Fibroblast of skin of left quadriceps (primary cell): Measurements from ENCODE around the gene PRRG2.

Source experiments
- DNase-seq, 2 experiments: peaks; one replicate each; pipeline ENCODE4 v3.0.0-alpha.2; 2013; ENCODE audit warnings: low read depth in 2 of 2

Gene PRRG2

GRCh38 chr19:49581007-49581508 lies at the start of gene PRRG2:
Gene PRRG2, plus strand, starts transcription at chr19:49581316. Its CDS starts 1,904 bp downstream, at chr19:49583220.
- no peak for DNase-seq

- no peak for DNase-seq
Observed at GRCh38 chr19:49533551-49534488, 47.3 kb upstream of the PRRG2 start.

GRCh38 chr19:49534632-49535385 lies 46.3 kb upstream of the PRRG2 start:
- DNase-seq, result no peak

- no peak for DNase-seq
Observed at GRCh38 chr19:49536921-49537462, 44.1 kb upstream of the PRRG2 start.

- DNase-seq, result no peak
Observed at GRCh38 chr19:49538643-49539042, 42.5 kb upstream of the PRRG2 start.

GRCh38 chr19:49539192-49539952 lies 41.7 kb upstream of the PRRG2 start:
- no peak for DNase-seq

GRCh38 chr19:49541914-49542313 lies 39.2 kb upstream of the PRRG2 start:
- no peak for DNase-seq

GRCh38 chr19:49542446-49542845 lies 38.7 kb upstream of the PRRG2 start:
- DNase-seq, result no peak

GRCh38 chr19:49543032-49543431 lies 38.1 kb upstream of the PRRG2 start:
- DNase-seq, result no peak

GRCh38 chr19:49544154-49544553 lies 37.0 kb upstream of the PRRG2 start:
- DNase-seq, result no peak

GRCh38 chr19:49546825-49547565 lies 34.1 kb upstream of the PRRG2 start:
- peak; percentile 75 to 81 for DNase-seq

GRCh38 chr19:49549045-49549444 lies 32.1 kb upstream of the PRRG2 start:
- DNase-seq, result no peak

- no peak for DNase-seq
Observed at GRCh38 chr19:49551531-49551930, 29.6 kb upstream of the PRRG2 start.

GRCh38 chr19:49552749-49553148 lies 28.4 kb upstream of the PRRG2 start:
- DNase-seq, result no peak

- DNase-seq, result no peak
Observed at GRCh38 chr19:49553451-49554271, 27.5 kb upstream of the PRRG2 start.

- DNase-seq, result no peak
Observed at GRCh38 chr19:49554701-49555181, 26.4 kb upstream of the PRRG2 start.

GRCh38 chr19:49555600-49556411 lies 25.3 kb upstream of the PRRG2 start:
- DNase-seq, result no peak

- no peak for DNase-seq
Observed at GRCh38 chr19:49556412-49557398, 24.4 kb upstream of the PRRG2 start.
